Lower leg skin (tissue), 4 donors: ENCODE data around the gene C1orf21. TPM values are rescaled to one million over a fixed set of nuclear protein-coding genes. Genes with fewer than 3 reads are reported as not detected.

Experiments
- DNase-seq, 2 donors: peaks; one replicate each; pipeline ENCODE4 v3.0.0-alpha.2; 2019; ENCODE audit warnings: low spot score in 2 of 2
- H3K4me3 ChIP-seq: fragments of 200-600 bp; sonication (generic); 2 replicates; pipeline ENCODE4 v1.5.1; 2017; ENCODE audit warnings: mild to moderate bottlenecking, low read depth; ENCODE audit not compliant: poor library complexity, severe bottlenecking
- CTCF ChIP-seq, 3 donors: fragments of 450-650 bp; IDR thresholded peaks; one replicate each; pipeline ENCODE4 v1.5.1; 2016; ENCODE audit warnings: antibody characterized with exemption in 3 of 3, mild to moderate bottlenecking in 3 of 3, moderate library complexity in 2 of 3
- POLR2A ChIP-seq, 2 donors: fragments of 450-650 bp; IDR thresholded peaks; one replicate each; pipeline ENCODE4 v1.6.1; 2016 to 2017; ENCODE audit warnings: antibody characterized with exemption in 2 of 2, mild to moderate bottlenecking in 1 of 2, moderate library complexity in 1 of 2
- whole genome bisulfite sequencing, 2 donors: methylation state at CpG; one replicate each; pipeline ENCODE4 v1.1.5; 2018; 5-methylcytosine and 5-hydroxymethylcytosine counted together
- intact Hi-C: fragments of 100-400 bp; cut with DNase I; formaldehyde crosslinking; loops from one replicate; pipeline ENCODE4 v1.15.0; 2023; ENCODE audit warnings: low total_unique reads
- total RNA-seq, 4 donors: library from RNA; depleted of rRNA; stranded (reverse); fragments of >200 nt; gene quantifications; one replicate each; pipeline ENCODE4 v1.1.0, GENCODE V29; 2016

The C1orf21 gene
- total RNA-seq, 4 donors from 2014 or later = 37.6 to 79.4 (median 56.2) TPM

GRCh38 chr1:184672013-184672726 is 285.3 kb downstream of the C1orf21 start:
- no peak overlapping the region for H3K4me3 ChIP-seq
- DNase-seq = no peak
- 76 to 78% methylated on average over 9 of the region's 9 CpGs for WGBS, 2 donors
- intact Hi-C loops = no loop called here
- no peak for TF ChIP-seq CTCF (IDR thresholded peaks at IDR 0.05)
- TF ChIP-seq POLR2A (IDR thresholded peaks at IDR 0.05) = no peak

- TF ChIP-seq CTCF (IDR thresholded peaks at IDR 0.05) = no peak
- no peak for TF ChIP-seq POLR2A (IDR thresholded peaks at IDR 0.05)
- no peak overlapping the region for H3K4me3 ChIP-seq
- intact Hi-C loops = no loop called here
- WGBS, 2 donors = 80 to 83% methylated on average over 9 of the region's 9 CpGs
- no peak for DNase-seq
These were observed 286.5 kb downstream of the C1orf21 start for GRCh38 chr1:184673305-184673704.

GRCh38 chr1:184677344-184677743 is 290.5 kb downstream of the C1orf21 start:
- intact Hi-C loops = no loop called here
- no peak overlapping the region for H3K4me3 ChIP-seq
- TF ChIP-seq POLR2A (IDR thresholded peaks at IDR 0.05) (no peak), CTCF (IDR thresholded peaks at IDR 0.05) (no peak)
- no peak for DNase-seq
